ENCODE data around the gene DLX4. TPM values are rescaled to one million over a fixed set of nuclear protein-coding genes. Genes with fewer than 3 reads are reported as not detected.
A peak's percentile ranks its signal among the peaks of the same experiment; 100 is the strongest.

DLX4 gene
- total and polyA plus RNA-seq, 4 donors, result 0.45 to 2.2 (median 0.72) TPM

GRCh38 chr17:49992191-49992932 is 23.4 kb downstream of the DLX4 start:
- WGBS, 2 donors, result 76 to 78% methylated on average over 13 of the region's 13 CpGs
- H3K4me3 ChIP-seq, result no peak overlapping the region
- no peaks in the 10 kb centered on the region for H3K36me3 ChIP-seq (ENCODE audit: control insufficient read depth in 4 of 4, insufficient read depth in 4 of 4, low read length in 4 of 4)
- H3K9me3 ChIP-seq (ENCODE audit: control insufficient read depth in 4 of 4, insufficient read depth in 3 of 4, low read length in 3 of 4), result peaks cover 0 to 2% (median 0%) of the 10 kb centered on the region in 4 donors
- no peak overlapping the region for H3K27ac ChIP-seq (ENCODE audit: low read depth in 1 of 2, low read length in 1 of 2)
- peaks cover 0 to 68% (median 63%) of the 10 kb centered on the region in 3 donors for H3K27me3 ChIP-seq (ENCODE audit: control insufficient read depth in 3 of 3, insufficient read depth in 3 of 3, low read length in 2 of 3)
- no peak for TF ChIP-seq CTCF (IDR thresholded peaks at IDR 0.05; ENCODE audit: control extremely low read depth, extremely low read depth)
- H3K4me1 ChIP-seq (ENCODE audit: control insufficient read depth in 5 of 5, insufficient read depth in 5 of 5, low read length in 5 of 5), result peaks cover 0 to 38% (median 11%) of the 10 kb centered on the region in 5 donors
- ATAC-seq (ENCODE audit: insufficient read depth, low FRiP score) (no peak), DNase-seq (peak; percentile 23 to 46 (median 42))
- H3K9ac ChIP-seq (ENCODE audit: insufficient read depth in 1 of 2, low read length in 2 of 2), result no peak overlapping the region

- 15 to 17% methylated on average over 23 of the region's 23 CpGs for WGBS, 2 donors
- H3K4me3 ChIP-seq, result no peak overlapping the region
- H3K27me3 ChIP-seq (ENCODE audit: control insufficient read depth in 3 of 3, insufficient read depth in 3 of 3, low read length in 2 of 3), result peaks cover 0 to 71% (median 60%) of the 10 kb centered on the region in 3 donors
- ATAC-seq (ENCODE audit: insufficient read depth, low FRiP score) (no peak), DNase-seq (no peak)
- H3K4me1 ChIP-seq (ENCODE audit: control insufficient read depth in 5 of 5, insufficient read depth in 5 of 5, low read length in 5 of 5), result peaks cover 0 to 33% (median 10%) of the 10 kb centered on the region in 5 donors
- no peak overlapping the region for H3K27ac ChIP-seq (ENCODE audit: low read depth in 1 of 2, low read length in 1 of 2)
- H3K9ac ChIP-seq (ENCODE audit: insufficient read depth in 1 of 2, low read length in 2 of 2), result no peak overlapping the region
- H3K9me3 ChIP-seq (ENCODE audit: control insufficient read depth in 4 of 4, insufficient read depth in 3 of 4, low read length in 3 of 4), result peaks cover 0 to 2% (median 0%) of the 10 kb centered on the region in 4 donors
- no peak for TF ChIP-seq CTCF (IDR thresholded peaks at IDR 0.05; ENCODE audit: control extremely low read depth, extremely low read depth)
- H3K36me3 ChIP-seq (ENCODE audit: control insufficient read depth in 4 of 4, insufficient read depth in 4 of 4, low read length in 4 of 4), result no peaks in the 10 kb centered on the region
Observed at GRCh38 chr17:49992933-49993422, 24.0 kb downstream of the DLX4 start.

- DNase-seq, result peak in 2 of 3 donors; percentile 29 to 36
- Histone ChIP-seq H3K4me3 (no peak overlapping the region), H3K4me1 (ENCODE audit: control insufficient read depth in 5 of 5, insufficient read depth in 5 of 5, low read length in 5 of 5) (peaks cover 0 to 30% (median 9%) of the 10 kb centered on the region in 5 donors), H3K36me3 (ENCODE audit: control insufficient read depth in 4 of 4, insufficient read depth in 4 of 4, low read length in 4 of 4) (no peaks in the 10 kb centered on the region), H3K9me3 (ENCODE audit: control insufficient read depth in 4 of 4, insufficient read depth in 3 of 4, low read length in 3 of 4) (peaks cover 0 to 2% (median 0%) of the 10 kb centered on the region in 4 donors), H3K27me3 (ENCODE audit: control insufficient read depth in 3 of 3, insufficient read depth in 3 of 3, low read length in 2 of 3) (peaks cover 0 to 67% (median 56%) of the 10 kb centered on the region in 3 donors), H3K9ac (ENCODE audit: insufficient read depth in 1 of 2, low read length in 2 of 2) (no peak overlapping the region), H3K27ac (ENCODE audit: low read depth in 1 of 2, low read length in 1 of 2) (no peak overlapping the region)
- 0 to 1% methylated on average over 46 to 77 of the region's 77 CpGs for WGBS, 2 donors
- no peak for TF ChIP-seq CTCF (IDR thresholded peaks at IDR 0.05; ENCODE audit: control extremely low read depth, extremely low read depth)
- peak; percentile 32 for ATAC-seq (ENCODE audit: insufficient read depth, low FRiP score)
Observed at GRCh38 chr17:49993423-49994060, 24.6 kb downstream of the DLX4 start.

Measured in lung (tissue), 12 donors.